Trophoblast cell (in vitro differentiated cells and primary cell): ENCODE results near the gene POLR1A.

Experiments
- DNase-seq, 2 donors: peaks; one replicate each; pipeline ENCODE4 v3.0.0-alpha.2; 2016
- H2AFZ ChIP-seq: 2 replicates; pipeline ENCODE4 v1.6.1; 2013; ENCODE audit warnings: low read length, moderate library complexity, mild to moderate bottlenecking; ENCODE audit not compliant: insufficient read depth, poor library complexity
- H2AK5ac ChIP-seq: 2 replicates; pipeline ENCODE4 v1.6.1; 2013; ENCODE audit warnings: mild to moderate bottlenecking, low read length
- H2BK120ac ChIP-seq: 2 replicates; pipeline ENCODE4 v1.6.1; 2013; ENCODE audit warnings: low read length, mild to moderate bottlenecking, moderate library complexity; ENCODE audit not compliant: insufficient read depth, poor library complexity
- H2BK12ac ChIP-seq: 2 replicates; pipeline ENCODE4 v1.6.1; 2013; ENCODE audit warnings: mild to moderate bottlenecking, low read length, moderate library complexity
- H2BK5ac ChIP-seq: 2 replicates; pipeline ENCODE4 v1.6.1; 2013; ENCODE audit warnings: low read length, low read depth, moderate library complexity, mild to moderate bottlenecking; ENCODE audit not compliant: poor library complexity
- H3K14ac ChIP-seq: 2 replicates; pipeline ENCODE4 v1.6.1; 2013; ENCODE audit warnings: mild to moderate bottlenecking, low read length
- H3K18ac ChIP-seq: 2 replicates; pipeline ENCODE4 v1.6.1; 2013; ENCODE audit warnings: mild to moderate bottlenecking, low read length
- H3K23ac ChIP-seq: 2 replicates; pipeline ENCODE4 v1.6.1; 2013; ENCODE audit warnings: low read length
- H3K27ac ChIP-seq: 2 replicates; pipeline ENCODE4 v1.5.1; 2013; ENCODE audit warnings: low read depth, mild to moderate bottlenecking, inconsistent platforms, low read length, moderate library complexity
- H3K27me3 ChIP-seq: 2 replicates; pipeline ENCODE4 v1.6.1; 2013; ENCODE audit warnings: inconsistent platforms, mild to moderate bottlenecking, low read length, moderate library complexity; ENCODE audit not compliant: insufficient read depth
- H3K36me3 ChIP-seq, 2 experiments: 1 replicate in 1 of 2; 2 replicates in 1 of 2; pipeline ENCODE4 v1.6.1; 2013; ENCODE audit warnings: low read length in 2 of 2, mild to moderate bottlenecking in 2 of 2, moderate library complexity in 1 of 2; ENCODE audit not compliant: insufficient read depth in 2 of 2, control insufficient read depth in 1 of 2
- H3K4ac ChIP-seq: 2 replicates; pipeline ENCODE4 v1.6.1; 2013; ENCODE audit warnings: low read depth, mild to moderate bottlenecking, low read length, moderate library complexity
- H3K4me1 ChIP-seq, 2 experiments: 1 replicate in 1 of 2; 2 replicates in 1 of 2; pipeline ENCODE4 v1.6.1; 2013; ENCODE audit warnings: low read length in 2 of 2, mild to moderate bottlenecking in 2 of 2, moderate library complexity in 1 of 2; ENCODE audit not compliant: insufficient read depth in 2 of 2, control insufficient read depth in 1 of 2
- H3K4me2 ChIP-seq: 2 replicates; pipeline ENCODE4 v1.6.1; 2013; ENCODE audit warnings: inconsistent platforms, mild to moderate bottlenecking, low read length, moderate library complexity
- H3K4me3 ChIP-seq: 2 replicates; pipeline ENCODE4 v1.5.1; 2013; ENCODE audit warnings: mild to moderate bottlenecking, low read depth, low read length, inconsistent platforms
- H3K79me1 ChIP-seq: one replicate; pipeline ENCODE4 v1.6.1; 2013; ENCODE audit warnings: low read length
- H3K79me2 ChIP-seq: 2 replicates; pipeline ENCODE4 v1.6.1; 2013; ENCODE audit warnings: low read length, mild to moderate bottlenecking; ENCODE audit not compliant: control insufficient read depth, insufficient read depth, poor library complexity
- H3K9ac ChIP-seq: 2 replicates; pipeline ENCODE4 v1.6.1; 2013; ENCODE audit warnings: mild to moderate bottlenecking, low read length
- H3K9me3 ChIP-seq: 2 replicates; pipeline ENCODE4 v1.6.1; 2013; ENCODE audit warnings: low read depth, mild to moderate bottlenecking, control low read depth, inconsistent platforms, low read length; ENCODE audit not compliant: insufficient read depth
- H4K12ac ChIP-seq: 2 replicates; pipeline ENCODE4 v1.6.1; 2013; ENCODE audit warnings: low read depth, mild to moderate bottlenecking, low read length, moderate library complexity
- H4K8ac ChIP-seq: 2 replicates; pipeline ENCODE4 v1.6.1; 2013; ENCODE audit warnings: low read depth, mild to moderate bottlenecking, low read length, moderate library complexity
- H4K91ac ChIP-seq: one replicate; pipeline ENCODE4 v1.6.1; 2013; ENCODE audit warnings: low read depth, mild to moderate bottlenecking, low read length, moderate library complexity
- WGBS: extraction: QIAGEN DNeasy Blood & Tissue Kit; methylation state at CpG from one replicate; pipeline ENCODE4 v1.1.7; 2013; ENCODE audit warnings: missing lambda C conversion rate; ENCODE audit not compliant: insufficient read length, insufficient coverage; ENCODE audit errors: extremely low coverage; 5-methylcytosine and 5-hydroxymethylcytosine counted together

POLR1A gene

DNA sequence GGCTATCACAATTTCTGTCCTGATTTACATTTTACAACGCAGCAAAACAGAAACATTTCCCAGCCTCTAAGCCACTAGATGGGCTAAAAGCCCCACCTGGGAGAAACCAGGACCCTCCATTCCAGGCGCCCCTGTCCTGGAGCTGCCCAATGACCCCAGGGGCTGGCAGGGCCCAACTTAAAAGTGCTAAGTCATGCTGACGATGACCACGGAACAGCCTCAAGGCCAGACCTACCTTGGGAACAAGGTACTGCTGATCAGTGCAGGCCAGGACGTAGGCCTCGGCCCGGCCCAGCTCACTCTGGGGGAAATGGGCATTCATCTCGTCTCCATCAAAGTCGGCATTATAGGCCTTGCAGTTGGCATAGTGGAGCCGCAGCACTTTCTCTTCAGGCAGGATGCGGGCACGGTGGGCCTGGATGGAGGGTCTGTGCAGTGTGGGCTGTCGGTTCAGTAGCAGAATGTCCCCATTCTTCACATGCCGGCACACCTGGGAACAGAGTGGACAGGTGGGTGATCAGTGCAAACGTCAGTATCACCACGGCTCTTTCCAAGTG, 35.8 kb downstream of the POLR1A start:
- no peak overlapping the region for H3K4me2 ChIP-seq
- H3K79me2 ChIP-seq: no peaks in the 10 kb centered on the region
- no peak overlapping the region for H3K27ac ChIP-seq
- H2BK5ac ChIP-seq: no peak overlapping the region
- H3K4me3 ChIP-seq: no peak overlapping the region
- H4K8ac ChIP-seq: peak overlapping the region; percentile 20
- no peaks in the 10 kb centered on the region for H3K27me3 ChIP-seq
- H4K91ac ChIP-seq: no peak overlapping the region
- no peak overlapping the region for H3K23ac ChIP-seq
- H3K18ac ChIP-seq: no peak overlapping the region
- DNase-seq: no peak
- H4K12ac ChIP-seq: no peak overlapping the region
- no CpG with 5 or more reads among the region's 16 CpGs for WGBS
- no peak overlapping the region for H2AFZ ChIP-seq
- H3K9me3 ChIP-seq: no peaks in the 10 kb centered on the region
- no peak overlapping the region for H2BK12ac ChIP-seq
- H3K4ac ChIP-seq: no peak overlapping the region
- H3K14ac ChIP-seq: no peak overlapping the region
- no peak overlapping the region for H2BK120ac ChIP-seq
- peaks cover 3 to 11% of the 10 kb centered on the region in 2 experiments for H3K4me1 ChIP-seq
- H2AK5ac ChIP-seq: no peak overlapping the region
- no peak overlapping the region for H3K9ac ChIP-seq
- H3K79me1 ChIP-seq: peaks cover 8% of the 10 kb centered on the region
- H3K36me3 ChIP-seq: peaks cover 36 to 57% of the 10 kb centered on the region in 2 experiments

DNA sequence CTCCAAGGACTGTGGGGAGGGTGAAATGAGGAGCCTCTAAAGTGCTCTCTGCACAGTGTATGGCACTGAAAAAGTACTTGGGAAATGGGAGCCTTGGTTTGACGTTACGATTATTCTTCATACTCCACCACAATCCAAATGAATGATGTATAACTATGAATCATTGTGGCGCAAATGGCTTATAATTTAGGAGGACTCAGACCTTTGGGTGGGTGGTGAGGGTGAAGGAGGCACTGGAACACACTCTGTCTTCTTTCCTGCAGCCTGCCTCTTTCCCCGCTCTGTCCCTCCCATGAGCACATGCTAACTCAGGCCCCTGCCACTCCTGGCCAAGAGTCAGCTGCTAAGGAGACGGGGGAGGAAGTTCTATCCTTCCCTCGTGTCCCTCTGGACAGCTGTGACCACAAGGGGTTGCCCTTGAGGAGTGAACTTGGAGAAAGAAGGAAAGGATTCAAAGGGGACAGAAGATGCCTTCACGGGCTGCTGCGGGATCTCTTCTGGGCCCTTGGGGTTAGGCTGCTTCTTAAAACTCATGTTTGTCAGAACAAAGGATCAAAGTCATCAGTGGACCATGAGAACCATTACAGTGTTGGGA, 36.5 kb downstream of the POLR1A start:
- Histone ChIP-seq H3K36me3 (peaks cover 31 to 52% of the 10 kb centered on the region in 2 experiments), H4K8ac (no peak overlapping the region)
- WGBS: no CpG with 5 or more reads among the region's 8 CpGs

DNA sequence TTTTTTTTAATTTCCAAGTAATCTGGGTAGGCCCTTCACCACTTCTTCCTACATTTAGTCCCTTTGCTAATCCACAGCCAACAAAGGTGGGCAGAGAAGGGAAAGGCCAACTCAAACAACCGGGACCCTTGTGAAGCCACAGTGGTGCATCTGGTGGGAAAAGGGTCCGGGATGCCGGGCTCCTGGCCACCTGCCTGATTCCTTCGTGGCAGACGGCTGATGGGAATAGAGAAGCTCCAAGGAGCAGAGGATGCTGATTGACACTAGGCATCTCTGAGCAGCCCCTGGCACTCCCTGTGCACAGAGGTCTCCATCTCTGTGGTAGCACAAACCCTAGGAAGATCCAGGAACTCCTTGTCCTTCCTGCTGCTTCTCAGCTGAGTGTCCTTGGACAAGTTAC, 37.0 kb downstream of the POLR1A start:
- Histone ChIP-seq H3K18ac (no peak overlapping the region), H3K36me3 (peaks cover 28 to 46% of the 10 kb centered on the region in 2 experiments), H2AFZ (no peak overlapping the region), H2BK120ac (no peak overlapping the region), H3K4ac (no peak overlapping the region), H2BK12ac (peak overlapping the region; percentile 33), H3K4me1 (peaks cover 3 to 15% of the 10 kb centered on the region in 2 experiments), H3K79me2 (no peaks in the 10 kb centered on the region), H3K4me2 (no peak overlapping the region), H3K27ac (no peak overlapping the region), H4K8ac (no peak overlapping the region), H3K9ac (no peak overlapping the region), H4K91ac (no peak overlapping the region), H3K23ac (no peak overlapping the region), H2AK5ac (no peak overlapping the region), H3K14ac (no peak overlapping the region), H2BK5ac (no peak overlapping the region), H3K4me3 (no peak overlapping the region), H3K79me1 (peaks cover 11% of the 10 kb centered on the region), H3K27me3 (no peaks in the 10 kb centered on the region), H4K12ac (no peak overlapping the region), H3K9me3 (no peaks in the 10 kb centered on the region)
- DNase-seq: no peak
- no CpG with 5 or more reads among the region's 5 CpGs for WGBS

More for the DNA sequence above, 36.5 kb downstream of the POLR1A start:
- Histone ChIP-seq H2BK120ac (peak overlapping the region; percentile 40), H3K23ac (no peak overlapping the region), H2BK12ac (no peak overlapping the region), H2BK5ac (no peak overlapping the region), H3K18ac (no peak overlapping the region), H3K27ac (no peak overlapping the region), H3K9me3 (no peaks in the 10 kb centered on the region), H3K4ac (no peak overlapping the region), H3K9ac (no peak overlapping the region), H3K14ac (no peak overlapping the region), H2AFZ (no peak overlapping the region), H3K27me3 (no peaks in the 10 kb centered on the region), H3K79me2 (no peaks in the 10 kb centered on the region), H3K4me3 (no peak overlapping the region), H4K12ac (no peak overlapping the region), H2AK5ac (no peak overlapping the region), H3K4me2 (no peak overlapping the region), H4K91ac (no peak overlapping the region), H3K79me1 (peaks cover 11% of the 10 kb centered on the region), H3K4me1 (peaks cover 3 to 15% of the 10 kb centered on the region in 2 experiments)
- no peak for DNase-seq

DNA sequence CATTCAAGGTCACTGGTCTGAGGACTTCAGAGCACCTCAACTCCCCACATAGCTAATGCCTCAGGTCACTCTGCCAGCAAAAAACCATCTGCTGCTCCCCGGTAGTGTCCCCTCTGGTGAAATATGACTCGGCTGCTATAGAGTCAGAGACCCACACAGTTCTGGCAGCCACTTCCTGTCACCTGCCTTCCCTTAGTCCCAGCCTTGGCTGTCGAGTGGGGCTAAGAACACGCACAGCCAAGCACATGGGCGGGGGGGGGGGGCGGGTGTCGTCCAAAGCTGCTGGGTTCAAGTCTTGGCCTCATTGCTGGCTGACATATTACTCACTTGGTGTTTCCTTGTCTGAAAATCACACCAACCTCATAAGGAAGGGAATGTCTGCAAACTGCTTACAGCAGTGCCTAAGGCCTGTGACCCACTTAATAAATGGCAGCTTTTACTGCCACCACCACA, 37.5 kb downstream of the POLR1A start:
- peaks cover 3 to 12% of the 10 kb centered on the region in 2 experiments for H3K4me1 ChIP-seq
- no peaks in the 10 kb centered on the region for H3K9me3 ChIP-seq
- no peak overlapping the region for H4K8ac ChIP-seq
- WGBS: no CpG with 5 or more reads among the region's 7 CpGs
- no peak overlapping the region for H2AFZ ChIP-seq
- no peak overlapping the region for H3K4me3 ChIP-seq
- H3K4ac ChIP-seq: no peak overlapping the region
- H3K79me2 ChIP-seq: no peaks in the 10 kb centered on the region
- no peak overlapping the region for H3K18ac ChIP-seq
- H3K36me3 ChIP-seq: peaks cover 28 to 42% of the 10 kb centered on the region in 2 experiments
- no peak overlapping the region for H4K12ac ChIP-seq
- no peak overlapping the region for H3K14ac ChIP-seq
- no peak overlapping the region for H4K91ac ChIP-seq
- peaks cover 11% of the 10 kb centered on the region for H3K79me1 ChIP-seq
- DNase-seq: no peak
- H2BK12ac ChIP-seq: no peak overlapping the region
- H3K9ac ChIP-seq: no peak overlapping the region
- H2BK5ac ChIP-seq: no peak overlapping the region
- no peak overlapping the region for H2BK120ac ChIP-seq
- H2AK5ac ChIP-seq: no peak overlapping the region
- H3K4me2 ChIP-seq: no peak overlapping the region
- no peak overlapping the region for H3K27ac ChIP-seq
- H3K27me3 ChIP-seq: no peaks in the 10 kb centered on the region
- H3K23ac ChIP-seq: no peak overlapping the region
